RWPE1 (cell line): Measurements from ENCODE around the gene EMD.
"Not testable (repeated sequence)": the region's sequence is repeated elsewhere in the genome, so short reads cannot be mapped to it uniquely, and the experiment has no call there.

Experiments used
- CTCF ChIA-PET: fragments of 350-600 bp; sonication (Branson Sonifier 250); formaldehyde crosslinking; extraction: SDS; loops from one replicate; lab custom pipeline; 2021; lab: Yijun Ruan, JAX
- POLR2A ChIA-PET: fragments of 400-600 bp; formaldehyde crosslinking; extraction: SDS; loops from one replicate; lab custom pipeline; 2020; ENCODE audit warnings: antibody characterized with exemption; ENCODE audit not compliant: low non-redundant PET; lab: Yijun Ruan, JAX
- DNase-seq: peaks from one replicate; pipeline ENCODE4 v3.0.0; 2012; ENCODE audit warnings: low spot score
- H3K27ac ChIP-seq: fragments of 450-650 bp; 2 replicates; pipeline ENCODE4 v1.5.1; 2017
- TF ChIP-seq, protein P1 (sequence below): fragments of 450-650 bp; conservative IDR thresholded peaks from 2 replicates; pipeline ENCODE4 v1.5.1; 2017; ENCODE audit warnings: low read depth, mild to moderate bottlenecking

The EMD gene

GRCh38 chrX:154382483-154383069 lies 3.5 kb downstream of the EMD start:
- CTCF ChIA-PET = interaction anchor here (0.6 to 3.0 kb wide), 2 partner anchors 9 to 65 kb away, joined by 3 to 13 read pairs; partner anchors contain the start of gene FLNA
- POLR2A ChIA-PET = no interaction called here
- peak overlapping the region; percentile 86 for H3K27ac ChIP-seq
- TF ChIP-seq, protein P1, sequence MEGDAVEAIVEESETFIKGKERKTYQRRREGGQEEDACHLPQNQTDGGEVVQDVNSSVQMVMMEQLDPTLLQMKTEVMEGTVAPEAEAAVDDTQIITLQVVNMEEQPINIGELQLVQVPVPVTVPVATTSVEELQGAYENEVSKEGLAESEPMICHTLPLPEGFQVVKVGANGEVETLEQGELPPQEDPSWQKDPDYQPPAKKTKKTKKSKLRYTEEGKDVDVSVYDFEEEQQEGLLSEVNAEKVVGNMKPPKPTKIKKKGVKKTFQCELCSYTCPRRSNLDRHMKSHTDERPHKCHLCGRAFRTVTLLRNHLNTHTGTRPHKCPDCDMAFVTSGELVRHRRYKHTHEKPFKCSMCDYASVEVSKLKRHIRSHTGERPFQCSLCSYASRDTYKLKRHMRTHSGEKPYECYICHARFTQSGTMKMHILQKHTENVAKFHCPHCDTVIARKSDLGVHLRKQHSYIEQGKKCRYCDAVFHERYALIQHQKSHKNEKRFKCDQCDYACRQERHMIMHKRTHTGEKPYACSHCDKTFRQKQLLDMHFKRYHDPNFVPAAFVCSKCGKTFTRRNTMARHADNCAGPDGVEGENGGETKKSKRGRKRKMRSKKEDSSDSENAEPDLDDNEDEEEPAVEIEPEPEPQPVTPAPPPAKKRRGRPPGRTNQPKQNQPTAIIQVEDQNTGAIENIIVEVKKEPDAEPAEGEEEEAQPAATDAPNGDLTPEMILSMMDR = no peak
- no peak for DNase-seq

GRCh38 chrX:154383359-154384283 lies 4.5 kb downstream of the EMD start:
- ChIA-PET POLR2A (no interaction called here), CTCF (interaction anchor here (3.0 kb wide), 1 partner anchor 10 kb away, joined by 13 read pairs; the partner anchor contains the start of gene FLNA)
- no peak for DNase-seq
- H3K27ac ChIP-seq = peak overlapping the region; percentile 86
- TF ChIP-seq, protein P1 = no peak

- no peak for DNase-seq
- TF ChIP-seq, protein P1 = no peak
- H3K27ac ChIP-seq = peak overlapping the region; percentile 86
- POLR2A ChIA-PET = no interaction called here
- CTCF ChIA-PET = interaction anchor here (0.6 to 3.0 kb wide), 2 partner anchors 11 to 143 kb away, joined by 4 to 13 read pairs; partner anchors contain the start of gene FLNA
Measured at GRCh38 chrX:154384284-154384892, 5.3 kb downstream of the EMD start.

GRCh38 chrX:154388094-154388493 lies 9.0 kb downstream of the EMD start:
- H3K27ac ChIP-seq, POLR2A ChIA-PET, CTCF ChIA-PET, DNase-seq: not testable (repeated sequence)

- H3K27ac ChIP-seq, DNase-seq, POLR2A ChIA-PET, CTCF ChIA-PET: not testable (repeated sequence)
Measured at GRCh38 chrX:154388649-154389048, 9.6 kb downstream of the EMD start.

- POLR2A ChIA-PET, DNase-seq, CTCF ChIA-PET: not testable (repeated sequence)
- peak overlapping the region; percentile 67 for H3K27ac ChIP-seq
Measured at GRCh38 chrX:154389812-154390747, 11.0 kb downstream of the EMD start.

GRCh38 chrX:154396363-154396762 lies 17.3 kb downstream of the EMD start:
- not testable (repeated sequence) for DNase-seq
- peak overlapping the region; percentile 95 for H3K27ac ChIP-seq
- CTCF ChIA-PET = interaction anchor here (1.2 kb wide), 1 partner anchor 22 kb away, joined by 5 read pairs; the partner anchor contains the start of gene FLNA
- POLR2A ChIA-PET = interaction anchor here (1.2 kb wide), 1 partner anchor 46 kb away, joined by 3 read pairs; no protein-coding TSS in a partner anchor
